ENCODE data around the gene SPTBN4.

DNA sequence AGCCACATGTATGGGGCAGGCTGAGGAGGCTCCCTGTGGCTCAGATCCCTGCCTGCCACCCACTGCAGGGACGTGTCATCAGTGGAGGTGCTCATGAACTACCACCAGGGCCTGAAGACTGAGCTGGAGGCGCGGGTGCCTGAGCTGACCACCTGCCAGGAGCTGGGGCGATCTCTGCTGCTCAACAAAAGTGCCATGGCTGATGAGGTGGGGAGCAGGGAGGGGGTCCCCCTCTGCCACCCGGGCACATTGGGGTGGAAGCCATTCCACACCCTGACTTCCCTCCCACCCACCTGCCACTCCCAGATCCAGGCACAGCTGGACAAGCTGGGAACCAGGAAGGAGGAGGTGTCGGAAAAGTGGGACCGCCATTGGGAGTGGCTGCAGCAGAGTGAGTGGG, 98.6 kb downstream of the SPTBN4 start:
- TF ChIP-seq, protein P1, sequence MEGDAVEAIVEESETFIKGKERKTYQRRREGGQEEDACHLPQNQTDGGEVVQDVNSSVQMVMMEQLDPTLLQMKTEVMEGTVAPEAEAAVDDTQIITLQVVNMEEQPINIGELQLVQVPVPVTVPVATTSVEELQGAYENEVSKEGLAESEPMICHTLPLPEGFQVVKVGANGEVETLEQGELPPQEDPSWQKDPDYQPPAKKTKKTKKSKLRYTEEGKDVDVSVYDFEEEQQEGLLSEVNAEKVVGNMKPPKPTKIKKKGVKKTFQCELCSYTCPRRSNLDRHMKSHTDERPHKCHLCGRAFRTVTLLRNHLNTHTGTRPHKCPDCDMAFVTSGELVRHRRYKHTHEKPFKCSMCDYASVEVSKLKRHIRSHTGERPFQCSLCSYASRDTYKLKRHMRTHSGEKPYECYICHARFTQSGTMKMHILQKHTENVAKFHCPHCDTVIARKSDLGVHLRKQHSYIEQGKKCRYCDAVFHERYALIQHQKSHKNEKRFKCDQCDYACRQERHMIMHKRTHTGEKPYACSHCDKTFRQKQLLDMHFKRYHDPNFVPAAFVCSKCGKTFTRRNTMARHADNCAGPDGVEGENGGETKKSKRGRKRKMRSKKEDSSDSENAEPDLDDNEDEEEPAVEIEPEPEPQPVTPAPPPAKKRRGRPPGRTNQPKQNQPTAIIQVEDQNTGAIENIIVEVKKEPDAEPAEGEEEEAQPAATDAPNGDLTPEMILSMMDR (IDR thresholded peaks at IDR 0.05; ENCODE audit: poor library complexity, severe bottlenecking): no peak
- no peak for TF ChIP-seq RAD21 (conservative IDR thresholded peaks at IDR 0.05)
- TF ChIP-seq EP300 (conservative IDR thresholded peaks at IDR 0.05; ENCODE audit: poor library complexity, severe bottlenecking): no peak

Measured in neural cell (in vitro differentiated cells).